Measurements from ENCODE around the gene NUDC. TPM values are rescaled to one million over a fixed set of nuclear protein-coding genes. Genes with fewer than 3 reads are reported as not detected.
A peak's percentile ranks its signal among the peaks of the same experiment; 100 is the strongest.

NUDC gene
- total and polyA plus RNA-seq, 9 of the 15 experiments (the other 6 are each of a cell fraction or from before 2014, with no cell fraction given): 9.8 to 234 (median 149) TPM

- peak; percentile 32 for FAIRE-seq
- intact Hi-C loops (cut with micrococcal nuclease): no loop called here
- peaks cover 5 to 21% of the 10 kb centered on the region in 2 experiments; a peak in 4 of 5 replicates for H3K27me3 ChIP-seq (ENCODE audit: control insufficient read depth in 2 of 2, insufficient read depth in 2 of 2, low read length in 2 of 2)
- H3K9ac ChIP-seq (ENCODE audit: insufficient read depth in 1 of 2, low read depth in 2 of 2, low read length in 2 of 2): no peak overlapping the region
- ChIA-PET POLR2A (interaction anchor here (0.6 to 1.1 kb wide), 4 partner anchors 8 to 54 kb away, joined by 3 to 5 read pairs (median 4); no protein-coding TSS in a partner anchor), CTCF (ENCODE audit: low intra/inter-chr PET ratio) (no interaction called here)
- no peak overlapping the region for H3K4me2 ChIP-seq (ENCODE audit: insufficient read depth, low read length)
- H3K9me1 ChIP-seq (ENCODE audit: control insufficient read depth, insufficient read depth, low read length): no peaks in the 10 kb centered on the region
- TF ChIP-seq HCFC1 (IDR thresholded peaks at IDR 0.05; ENCODE audit: low read depth, low read length) (no peak), CEBPB (tag; IDR thresholded peaks at IDR 0.05) (peak; percentile 86), CEBPG (CRISPR knock-in tag; IDR thresholded peaks at IDR 0.05) (peak; percentile 40; the same call in 1 of the 2 replicates), CEBPG (tag; conservative IDR thresholded peaks at IDR 0.05 in 1 of 2, IDR thresholded peaks at IDR 0.05 in 1 of 2) (peak in 1 of 2 experiments; percentile 58; a peak in 2 of 4 replicates)
- H2AFZ ChIP-seq (ENCODE audit: low read depth, low read length): no peak overlapping the region
- ATAC-seq: no peak
- no peaks in the 10 kb centered on the region for H3K9me3 ChIP-seq (replicated peaks; ENCODE audit: control insufficient read depth, insufficient read depth, low read depth, low read length)
- no peaks in the 10 kb centered on the region for H3K79me2 ChIP-seq (ENCODE audit: control insufficient read depth, insufficient read depth, low read length)
- WGBS (ENCODE audit: insufficient coverage, low coverage, missing lambda C conversion rate): 6% methylated on average over 3 of the region's 3 CpGs
- no peak overlapping the region for H3K27ac ChIP-seq (ENCODE audit: extremely low read depth, low read depth, low read length)
- H3K36me3 ChIP-seq (ENCODE audit: control insufficient read depth, insufficient read depth, low read length): no peaks in the 10 kb centered on the region
- H4K20me1 ChIP-seq (replicated peaks; ENCODE audit: control insufficient read depth, insufficient read depth, low read length): no peaks in the 10 kb centered on the region
- no TSS peak for BruUV-seq (replicated peaks)
- DNase-seq (ENCODE audit: extremely low read depth in 1 of 4, low spot score in 3 of 4): no peak
- no peak overlapping the region for H3K4me3 ChIP-seq
- peaks cover 9 to 14% of the 10 kb centered on the region in 2 experiments; a peak in 4 of 5 replicates for H3K4me1 ChIP-seq (replicated peaks in 1 of 2; ENCODE audit: control insufficient read depth in 2 of 2, insufficient read depth in 2 of 2, low read length in 2 of 2)
- in situ Hi-C loops (cut with MboI): no loop called here
Observed at GRCh38 chr1:26961826-26962225, 40.3 kb downstream of the NUDC start.

GRCh38 chr1:26965213-26965612, 43.7 kb downstream of the NUDC start:
- WGBS (ENCODE audit: insufficient coverage, low coverage, missing lambda C conversion rate): 24% methylated on average over 6 of the region's 6 CpGs
- CTCF ChIA-PET (ENCODE audit: low intra/inter-chr PET ratio): no interaction called here

More at GRCh38 chr1:26965213-26965612, 43.7 kb downstream of the NUDC start:
- H4K20me1 ChIP-seq (replicated peaks; ENCODE audit: control insufficient read depth, insufficient read depth, low read length): no peaks in the 10 kb centered on the region
- FAIRE-seq (no peak), DNase-seq (ENCODE audit: extremely low read depth in 1 of 4, low spot score in 3 of 4) (no peak), ATAC-seq (no peak)
- no peak overlapping the region for H3K4me3 ChIP-seq
- no peak overlapping the region for H3K9ac ChIP-seq (ENCODE audit: insufficient read depth in 1 of 2, low read depth in 2 of 2, low read length in 2 of 2)
- no peak overlapping the region for H3K27ac ChIP-seq (ENCODE audit: extremely low read depth, low read depth, low read length)
- no peak overlapping the region for H2AFZ ChIP-seq (ENCODE audit: low read depth, low read length)
- TF ChIP-seq SLC30A9 (CRISPR knock-in tag; IDR thresholded peaks at IDR 0.05) (no peak), HMGN3 (IDR thresholded peaks at IDR 0.05; ENCODE audit: borderline replicate concordance, extremely low read depth, insufficient read length, low read depth, low read length) (no peak), ZKSCAN1 (IDR thresholded peaks at IDR 0.05; ENCODE audit: low read depth, low read length) (no peak), ZNF324 (CRISPR knock-in tag; IDR thresholded peaks at IDR 0.05) (no peak), STAG1 (CRISPR knock-in tag; IDR thresholded peaks at IDR 0.05; ENCODE audit: borderline replicate concordance) (no peak), ARHGAP35 (IDR thresholded peaks at IDR 0.05; ENCODE audit: partially characterized antibody) (no peak), BCOR (IDR thresholded peaks at IDR 0.05) (no peak), ZNF184 (CRISPR knock-in tag; IDR thresholded peaks at IDR 0.05) (no peak), ZNF197 (CRISPR knock-in tag; IDR thresholded peaks at IDR 0.05; ENCODE audit: low read depth) (no peak)
- BruUV-seq (replicated peaks): no TSS peak
- H3K36me3 ChIP-seq (ENCODE audit: control insufficient read depth, insufficient read depth, low read length): no peaks in the 10 kb centered on the region
- peaks cover 5 to 23% of the 10 kb centered on the region in 2 experiments; a peak in 4 of 5 replicates for H3K27me3 ChIP-seq (ENCODE audit: control insufficient read depth in 2 of 2, insufficient read depth in 2 of 2, low read length in 2 of 2)
- no peaks in the 10 kb centered on the region for H3K9me1 ChIP-seq (ENCODE audit: control insufficient read depth, insufficient read depth, low read length)
- in situ Hi-C loops (cut with MboI): no loop called here
- H3K79me2 ChIP-seq (ENCODE audit: control insufficient read depth, insufficient read depth, low read length): no peaks in the 10 kb centered on the region
- POLR2A ChIA-PET: no interaction called here
- intact Hi-C loops (cut with micrococcal nuclease): no loop called here
- peaks cover 5 to 9% of the 10 kb centered on the region in 2 experiments; a peak in 4 of 5 replicates for H3K4me1 ChIP-seq (replicated peaks in 1 of 2; ENCODE audit: control insufficient read depth in 2 of 2, insufficient read depth in 2 of 2, low read length in 2 of 2)
- no peaks in the 10 kb centered on the region for H3K9me3 ChIP-seq (replicated peaks; ENCODE audit: control insufficient read depth, insufficient read depth, low read depth, low read length)
- H3K4me2 ChIP-seq (ENCODE audit: insufficient read depth, low read length): no peak overlapping the region
